Colon (tissue), 2 donors: ENCODE data around the gene RMND1.
"Not testable (repeated sequence)": the region's sequence is repeated elsewhere in the genome, so short reads cannot be mapped to it uniquely, and the experiment has no call there.

ENCODE experiments used
- FAIRE-seq: peaks from 2 replicates; lab custom pipeline; 2012; peaks lifted over from hg19 to GRCh38; lab: Jason Lieb, UNC
- donor health status: control.
- donor health status: control.

RMND1 gene

GRCh38 chr6:151451950-151452749 lies at the start of gene RMND1:
TSS of gene RMND1 (minus strand) at chr6:151452126. CDS start at chr6:151445811, 6,315 bp downstream.
- FAIRE-seq = peak; percentile 93

GRCh38 chr6:151499551-151499950 lies 47.6 kb upstream of the RMND1 start:
- FAIRE-seq = no peak

- FAIRE-seq = no peak
Observed at GRCh38 chr6:151498327-151498726, 46.4 kb upstream of the RMND1 start.

- no peak for FAIRE-seq
Observed at GRCh38 chr6:151497905-151498304, 46.0 kb upstream of the RMND1 start.

- no peak for FAIRE-seq
Observed at GRCh38 chr6:151495380-151495779, 43.5 kb upstream of the RMND1 start.

- no peak for FAIRE-seq
Observed at GRCh38 chr6:151494936-151495320, 43.0 kb upstream of the RMND1 start.

GRCh38 chr6:151494235-151494935 lies 42.5 kb upstream of the RMND1 start:
- no peak for FAIRE-seq

GRCh38 chr6:151493804-151494234 lies 41.9 kb upstream of the RMND1 start, which contains the start of gene CCDC170:
TSS of gene CCDC170 (plus strand) at chr6:151494017. CDS start at chr6:151494129, 112 bp downstream.
- no peak for FAIRE-seq

GRCh38 chr6:151493161-151493803 lies 41.4 kb upstream of the RMND1 start:
- FAIRE-seq = no peak

- no peak for FAIRE-seq
Observed at GRCh38 chr6:151490996-151491395, 39.1 kb upstream of the RMND1 start.

GRCh38 chr6:151488226-151488625 lies 36.3 kb upstream of the RMND1 start:
- no peak for FAIRE-seq

- no peak for FAIRE-seq
Observed at GRCh38 chr6:151483994-151484393, 32.1 kb upstream of the RMND1 start.

GRCh38 chr6:151482290-151482689 lies 30.4 kb upstream of the RMND1 start:
- FAIRE-seq = no peak

GRCh38 chr6:151481786-151482185 lies 29.9 kb upstream of the RMND1 start:
- no peak for FAIRE-seq

- no peak for FAIRE-seq
Observed at GRCh38 chr6:151478670-151479069, 26.7 kb upstream of the RMND1 start.

- no peak for FAIRE-seq
Observed at GRCh38 chr6:151477726-151478125, 25.8 kb upstream of the RMND1 start.

- FAIRE-seq = no peak
Observed at GRCh38 chr6:151475653-151476523, 24.0 kb upstream of the RMND1 start.

- FAIRE-seq = no peak
Observed at GRCh38 chr6:151464702-151465101, 12.8 kb upstream of the RMND1 start.

- no peak for FAIRE-seq
Observed at GRCh38 chr6:151461673-151462072, 9.7 kb upstream of the RMND1 start.

- not testable (repeated sequence) for FAIRE-seq
Observed at GRCh38 chr6:151455751-151456398, 3.9 kb upstream of the RMND1 start.

GRCh38 chr6:151452750-151453427 lies 963 bp upstream of the RMND1 start:
- no peak for FAIRE-seq
